Measurements from ENCODE around the gene HSPG2.

- no peak for TF ChIP-seq CTCF (IDR thresholded peaks at IDR 0.05)
- TF ChIP-seq EZH2 (IDR thresholded peaks at IDR 0.05; ENCODE audit: borderline replicate concordance, insufficient read depth, low read depth, low read length, poor library complexity, severe bottlenecking): no peak
These were observed 23.9 kb downstream of the HSPG2 start for GRCh38 chr1:21913258-21913657.

Data from B cell (primary cell).